Tibial nerve (tissue), 4 donors: ENCODE results near the gene PLPPR2. TPM values are rescaled to one million over a fixed set of nuclear protein-coding genes. Genes with fewer than 3 reads are reported as not detected.
A peak's percentile ranks its signal among the peaks of the same experiment; 100 is the strongest.

ENCODE experiments used
- DNase-seq, 2 donors: peaks; one replicate each; pipeline ENCODE4 v3.0.0-alpha.2; 2019; ENCODE audit warnings: low spot score in 2 of 2
- H3K27ac ChIP-seq, 4 donors: fragments of 200-600 bp; sonication (generic) in 3 of 4; one replicate each; pipeline ENCODE4 v1.5.1; 2017 to 2019; ENCODE audit warnings: mild to moderate bottlenecking in 1 of 4
- H3K27me3 ChIP-seq, 2 donors: fragments of 200-600 bp; sonication (generic) in 1 of 2; one replicate each; pipeline versions ENCODE4 v1.5.1 to v1.6.0; 2017 to 2019
- H3K36me3 ChIP-seq, 3 donors: fragments of 200-600 bp; sonication (generic); one replicate each; pipeline ENCODE4 v1.5.1; 2018 to 2019
- H3K4me1 ChIP-seq, 4 donors: fragments of 200-600 bp; sonication (generic) in 3 of 4; one replicate each; pipeline ENCODE4 v1.5.1; 2017 to 2019
- H3K4me3 ChIP-seq, 4 donors: fragments of 200-600 bp; sonication (generic) in 3 of 4; one replicate each; pipeline ENCODE4 v1.5.1; 2017 to 2019; ENCODE audit warnings: mild to moderate bottlenecking in 1 of 4, moderate library complexity in 1 of 4
- H3K9me3 ChIP-seq, 4 donors: fragments of 200-600 bp; sonication (generic) in 3 of 4; one replicate each; pipeline ENCODE4 v1.5.1; 2017 to 2019
- EP300 ChIP-seq, 2 donors: sonication (generic); formaldehyde crosslinking; IDR thresholded peaks; one replicate each; pipeline ENCODE4 v1.6.1; 2017; ENCODE audit warnings: antibody characterized with exemption in 2 of 2, mild to moderate bottlenecking in 1 of 2
- POLR2A ChIP-seq, 2 donors: fragments of 450-650 bp; IDR thresholded peaks; one replicate each; pipeline ENCODE4 v1.6.1; 2017; ENCODE audit warnings: antibody characterized with exemption in 2 of 2, mild to moderate bottlenecking in 2 of 2, moderate library complexity in 2 of 2
- WGBS, 2 donors: methylation state at CpG; one replicate each; pipeline ENCODE4 v1.1.5; 2018; 5-methylcytosine and 5-hydroxymethylcytosine counted together
- total RNA-seq, 4 donors: library from RNA; depleted of rRNA; stranded (reverse); fragments of >200 nt; gene quantifications; one replicate each; pipeline ENCODE4 v1.1.0, GENCODE V29; 2016
- TF ChIP-seq, protein P1 (sequence below), 5 experiments: fragments of 200-600 bp in 3 of 5; fragments of 450-650 bp in 2 of 5; sonication (generic) in 3 of 5; IDR thresholded peaks; one replicate each; pipeline ENCODE4 v1.5.1; 2016 to 2019; ENCODE audit warnings: antibody characterized with exemption in 5 of 5, mild to moderate bottlenecking in 3 of 5, moderate library complexity in 2 of 5

The PLPPR2 gene
- total RNA-seq, 4 donors from 2014 or later: 20.1 to 82.2 (median 33.8) TPM

DNA sequence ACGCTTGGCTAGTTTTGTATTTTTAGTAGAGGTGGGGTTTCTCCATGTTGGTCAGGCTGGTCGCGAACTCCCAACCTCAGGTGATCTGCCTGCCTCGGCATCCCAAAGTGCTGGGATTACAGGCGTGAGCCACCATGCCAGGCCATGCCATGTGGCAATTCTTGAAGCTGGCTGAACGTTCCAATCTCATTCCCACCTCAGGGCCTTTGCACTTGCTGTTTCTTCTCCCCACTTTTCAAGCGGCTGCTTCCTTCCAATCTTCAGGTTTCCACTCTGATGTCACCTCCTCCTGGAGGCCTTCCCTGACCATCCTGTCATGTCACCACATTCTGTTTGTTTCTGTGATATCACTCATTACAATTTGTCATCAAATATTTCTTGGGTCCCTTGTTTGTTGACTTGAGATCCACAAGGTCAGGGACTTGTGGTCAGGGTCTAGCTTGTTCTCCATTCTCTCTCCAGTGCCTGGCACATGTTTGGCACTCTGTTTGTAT is 24.7 kb downstream of the PLPPR2 start:
- no peak for DNase-seq
- 92 to 96% methylated on average over 7 of the region's 7 CpGs for whole genome bisulfite sequencing, 2 donors
- TF ChIP-seq EP300 (IDR thresholded peaks at IDR 0.05): no peak
- TF ChIP-seq POLR2A (IDR thresholded peaks at IDR 0.05): no peak
- TF ChIP-seq, protein P1, sequence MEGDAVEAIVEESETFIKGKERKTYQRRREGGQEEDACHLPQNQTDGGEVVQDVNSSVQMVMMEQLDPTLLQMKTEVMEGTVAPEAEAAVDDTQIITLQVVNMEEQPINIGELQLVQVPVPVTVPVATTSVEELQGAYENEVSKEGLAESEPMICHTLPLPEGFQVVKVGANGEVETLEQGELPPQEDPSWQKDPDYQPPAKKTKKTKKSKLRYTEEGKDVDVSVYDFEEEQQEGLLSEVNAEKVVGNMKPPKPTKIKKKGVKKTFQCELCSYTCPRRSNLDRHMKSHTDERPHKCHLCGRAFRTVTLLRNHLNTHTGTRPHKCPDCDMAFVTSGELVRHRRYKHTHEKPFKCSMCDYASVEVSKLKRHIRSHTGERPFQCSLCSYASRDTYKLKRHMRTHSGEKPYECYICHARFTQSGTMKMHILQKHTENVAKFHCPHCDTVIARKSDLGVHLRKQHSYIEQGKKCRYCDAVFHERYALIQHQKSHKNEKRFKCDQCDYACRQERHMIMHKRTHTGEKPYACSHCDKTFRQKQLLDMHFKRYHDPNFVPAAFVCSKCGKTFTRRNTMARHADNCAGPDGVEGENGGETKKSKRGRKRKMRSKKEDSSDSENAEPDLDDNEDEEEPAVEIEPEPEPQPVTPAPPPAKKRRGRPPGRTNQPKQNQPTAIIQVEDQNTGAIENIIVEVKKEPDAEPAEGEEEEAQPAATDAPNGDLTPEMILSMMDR (IDR thresholded peaks at IDR 0.05): no peak
- H3K9me3 ChIP-seq: no peaks in the 10 kb centered on the region
- no peak overlapping the region for H3K4me3 ChIP-seq
- peak overlapping the region in 2 of 4 donors; percentile 48 to 92 for H3K27ac ChIP-seq
- H3K36me3 ChIP-seq: peaks cover 0 to 6% (median 0%) of the 10 kb centered on the region in 3 donors
- peaks cover 0 to 74% (median 41%) of the 10 kb centered on the region in 4 donors for H3K4me1 ChIP-seq
- peaks cover 0 to 31% of the 10 kb centered on the region in 2 donors for H3K27me3 ChIP-seq

DNA sequence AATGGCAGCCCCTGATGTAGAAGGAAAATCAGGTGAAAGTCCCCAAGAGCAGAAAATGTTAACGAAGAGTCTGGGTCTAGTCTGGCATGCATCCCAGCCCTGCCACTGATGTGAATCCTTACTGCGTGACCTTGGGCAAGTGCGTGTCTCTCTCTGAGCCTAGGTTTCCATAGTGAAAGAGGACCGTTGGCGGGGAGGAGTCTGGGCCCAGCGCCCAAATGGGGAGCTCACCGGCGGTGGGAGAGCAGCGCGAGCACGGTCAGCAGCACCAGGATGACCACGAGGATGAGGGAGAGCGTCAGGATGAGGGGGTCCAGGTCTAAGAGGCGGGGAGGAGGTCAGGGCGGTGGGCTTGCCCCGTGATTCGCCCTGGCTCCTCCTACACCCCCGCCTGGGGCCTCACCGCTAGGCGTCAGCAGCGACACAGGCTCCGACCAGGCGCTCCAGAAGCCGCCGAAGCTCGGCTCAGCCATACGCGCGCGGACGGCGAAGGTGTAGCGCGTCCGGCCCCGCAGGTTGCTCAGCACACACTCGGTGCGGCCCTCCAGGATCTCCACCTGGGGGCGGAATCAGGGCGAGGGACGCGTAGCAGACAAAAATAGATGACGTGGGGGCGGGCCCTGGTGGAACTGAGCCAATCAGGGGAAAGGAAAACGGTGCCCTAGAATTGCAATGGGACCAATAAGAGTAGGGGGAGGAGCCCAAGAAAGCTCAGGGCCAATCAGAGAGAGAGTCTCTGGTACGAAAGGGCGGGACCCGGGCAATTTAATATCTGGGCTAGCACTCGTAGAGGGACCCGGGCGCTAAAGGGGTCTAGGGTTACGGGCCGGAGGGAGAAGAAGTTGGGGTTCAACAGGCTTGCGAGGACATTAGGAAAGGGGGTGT is 25.7 kb downstream of the PLPPR2 start:
- Histone ChIP-seq H3K9me3 (no peaks in the 10 kb centered on the region), H3K36me3 (peaks cover 0 to 6% (median 0%) of the 10 kb centered on the region in 3 donors), H3K4me3 (peak overlapping the region; percentile 40 to 72 (median 67)), H3K27me3 (peaks cover 0 to 31% of the 10 kb centered on the region in 2 donors), H3K4me1 (peaks cover 0 to 68% (median 35%) of the 10 kb centered on the region in 4 donors), H3K27ac (peak overlapping the region; percentile 48 to 92 (median 84))
- WGBS, 2 donors: 0 to 2% methylated on average over 44 to 52 of the region's 54 CpGs
- TF ChIP-seq EP300 (IDR thresholded peaks at IDR 0.05) (peak in 1 of 2 donors; percentile 92), POLR2A (IDR thresholded peaks at IDR 0.05) (peak; percentile 58 to 76)
- TF ChIP-seq, protein P1 (IDR thresholded peaks at IDR 0.05): peak; percentile 59 to 95 (median 85)
- DNase-seq: peak; percentile 92 to 95

DNA sequence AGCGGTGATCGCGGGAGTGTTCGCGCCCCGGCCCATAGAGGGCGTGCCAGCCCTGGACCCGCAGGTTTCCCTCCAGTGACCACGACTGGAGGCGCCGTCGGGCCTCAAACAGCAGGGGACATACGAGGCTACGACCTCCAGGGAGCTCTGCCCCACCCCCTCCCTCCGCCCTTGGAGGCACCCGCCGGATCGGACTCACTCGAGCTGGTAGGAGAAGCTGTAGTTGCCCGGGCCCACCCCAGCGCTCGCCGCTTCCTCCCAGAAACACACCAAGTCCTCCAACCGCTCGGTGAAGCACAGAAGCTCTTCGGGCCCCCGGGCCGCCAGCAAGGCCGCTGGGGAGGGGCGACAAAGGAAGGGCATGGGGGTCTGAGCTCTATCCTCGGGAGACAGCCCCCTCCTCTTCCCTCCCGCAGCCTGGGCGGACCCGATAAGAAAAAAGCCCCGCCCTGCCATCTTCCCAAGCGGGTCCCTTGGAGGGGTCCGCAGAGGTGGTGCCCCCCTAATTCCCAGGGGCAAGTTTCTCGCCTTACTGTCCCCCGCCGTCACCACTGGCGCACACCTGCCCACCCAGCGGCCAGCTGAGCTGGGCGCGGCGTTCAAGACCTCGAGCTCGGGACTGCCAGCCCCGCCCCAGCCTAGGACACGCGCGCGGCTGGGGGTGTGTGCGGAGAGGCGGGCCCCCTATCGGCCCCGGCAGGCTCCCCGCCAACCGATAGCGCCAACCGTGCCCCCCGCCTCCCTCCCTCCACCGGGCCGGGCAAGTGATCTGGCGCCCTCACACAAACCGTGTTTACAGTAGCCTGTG is 27.9 kb downstream of the PLPPR2 start:
- H3K4me3 ChIP-seq: peak overlapping the region; percentile 6 to 44 (median 24)
- 1 to 2% methylated on average over 21 to 55 of the region's 65 CpGs for WGBS, 2 donors
- no peak overlapping the region for H3K27ac ChIP-seq
- peaks cover 0 to 31% of the 10 kb centered on the region in 2 donors for H3K27me3 ChIP-seq
- no peaks in the 10 kb centered on the region for H3K9me3 ChIP-seq
- DNase-seq: peak in 1 of 2 donors; percentile 14
- peaks cover 0 to 1% (median 0%) of the 10 kb centered on the region in 3 donors for H3K36me3 ChIP-seq
- peaks cover 0 to 50% (median 30%) of the 10 kb centered on the region in 4 donors for H3K4me1 ChIP-seq
- TF ChIP-seq EP300 (IDR thresholded peaks at IDR 0.05): no peak
- TF ChIP-seq, protein P1 (IDR thresholded peaks at IDR 0.05): peak in 4 of 5 experiments; percentile 40 to 55 (median 53)
- no peak for TF ChIP-seq POLR2A (IDR thresholded peaks at IDR 0.05)

DNA sequence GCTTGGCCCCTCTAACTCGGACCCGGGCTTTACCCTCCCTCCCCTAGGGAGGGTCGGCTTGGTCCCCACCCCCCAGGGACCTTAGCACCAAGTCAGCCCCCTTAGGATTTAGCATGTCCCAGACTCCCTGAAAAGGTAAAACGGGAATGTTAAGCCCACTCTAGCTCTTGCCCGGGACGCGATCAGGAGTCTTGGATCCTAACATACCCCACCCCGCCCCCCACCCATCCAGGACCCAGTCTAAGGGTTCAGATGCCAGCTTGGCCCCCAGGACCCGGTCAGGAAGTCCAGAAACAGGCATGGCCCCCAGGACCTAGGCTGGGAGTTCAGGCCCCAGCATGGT is 28.4 kb downstream of the PLPPR2 start:
- Histone ChIP-seq H3K27me3 (peaks cover 0 to 31% of the 10 kb centered on the region in 2 donors), H3K4me3 (peak overlapping the region in 3 of 4 donors; percentile 20 to 44 (median 28)), H3K4me1 (peaks cover 0 to 44% (median 30%) of the 10 kb centered on the region in 4 donors), H3K27ac (peak overlapping the region in 1 of 4 donors; percentile 42), H3K36me3 (no peaks in the 10 kb centered on the region), H3K9me3 (no peaks in the 10 kb centered on the region)
- DNase-seq: no peak
- WGBS, 2 donors: 1 to 3% methylated on average over 9 of the region's 9 CpGs
- TF ChIP-seq EP300 (IDR thresholded peaks at IDR 0.05): no peak
- no peak for TF ChIP-seq POLR2A (IDR thresholded peaks at IDR 0.05)

DNA sequence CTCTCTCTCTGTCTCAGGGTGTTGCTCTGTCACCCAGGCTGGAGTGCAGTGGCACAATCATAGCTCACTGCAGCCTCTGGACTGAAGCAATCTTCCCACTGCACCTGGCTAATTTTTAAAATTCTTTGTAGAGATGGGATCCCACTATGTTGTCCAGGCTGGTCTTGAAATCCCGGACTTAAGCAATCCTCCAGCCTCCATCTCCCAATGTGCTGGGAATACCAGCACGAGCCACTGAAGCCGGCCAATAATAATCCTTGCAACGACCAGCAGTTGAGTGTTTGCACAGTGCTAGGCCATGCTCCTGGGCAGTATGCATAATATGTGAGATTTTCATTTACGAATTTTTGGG is 29.5 kb downstream of the PLPPR2 start:
- 85 to 89% methylated on average over 5 of the region's 5 CpGs for WGBS, 2 donors
- TF ChIP-seq POLR2A (IDR thresholded peaks at IDR 0.05) (no peak), EP300 (IDR thresholded peaks at IDR 0.05) (no peak)
- TF ChIP-seq, protein P1 (IDR thresholded peaks at IDR 0.05): no peak
- no peak overlapping the region for H3K27ac ChIP-seq
- peaks cover 0 to 42% (median 30%) of the 10 kb centered on the region in 4 donors for H3K4me1 ChIP-seq
- no peak overlapping the region for H3K4me3 ChIP-seq
- DNase-seq: no peak
- H3K9me3 ChIP-seq: no peaks in the 10 kb centered on the region
- peaks cover 0 to 31% of the 10 kb centered on the region in 2 donors for H3K27me3 ChIP-seq
- no peaks in the 10 kb centered on the region for H3K36me3 ChIP-seq
